ENCODE measurements around the gene OR52E6.

DNA sequence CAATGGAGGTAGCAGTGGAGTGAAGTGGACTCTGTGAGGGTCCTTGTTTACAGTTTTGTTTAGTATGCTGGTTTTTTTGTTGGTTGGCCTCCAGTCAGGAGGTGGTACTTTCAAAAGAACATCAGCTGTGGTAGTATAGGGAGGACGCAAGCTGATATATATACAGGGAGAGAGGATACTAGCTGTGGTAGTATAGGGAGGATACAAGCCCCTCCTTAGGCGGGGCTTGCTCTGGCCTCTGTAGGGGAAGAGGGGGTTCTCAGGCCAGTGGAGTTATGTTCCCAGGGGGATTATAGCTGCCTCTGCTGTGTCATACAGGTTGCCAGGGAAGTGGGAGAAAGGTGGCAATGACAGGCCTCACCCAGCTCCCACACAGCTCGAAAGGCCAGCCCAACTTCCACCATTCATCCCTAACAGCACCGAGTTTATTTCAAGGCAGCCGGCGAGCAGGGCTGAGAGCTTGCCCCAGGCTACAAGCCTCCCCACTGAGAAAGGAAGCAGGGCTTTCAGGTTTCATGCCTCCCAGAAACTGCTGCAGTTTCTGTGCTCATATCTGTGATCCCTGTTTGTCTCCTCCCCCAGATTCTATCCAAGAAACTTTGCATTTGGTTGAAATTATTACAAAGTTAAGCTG lies 10.4 kb downstream of the OR52E6 start:
- no peak for TF ChIP-seq EP300 (IDR thresholded peaks at IDR 0.05)
- TF ChIP-seq, protein P1, sequence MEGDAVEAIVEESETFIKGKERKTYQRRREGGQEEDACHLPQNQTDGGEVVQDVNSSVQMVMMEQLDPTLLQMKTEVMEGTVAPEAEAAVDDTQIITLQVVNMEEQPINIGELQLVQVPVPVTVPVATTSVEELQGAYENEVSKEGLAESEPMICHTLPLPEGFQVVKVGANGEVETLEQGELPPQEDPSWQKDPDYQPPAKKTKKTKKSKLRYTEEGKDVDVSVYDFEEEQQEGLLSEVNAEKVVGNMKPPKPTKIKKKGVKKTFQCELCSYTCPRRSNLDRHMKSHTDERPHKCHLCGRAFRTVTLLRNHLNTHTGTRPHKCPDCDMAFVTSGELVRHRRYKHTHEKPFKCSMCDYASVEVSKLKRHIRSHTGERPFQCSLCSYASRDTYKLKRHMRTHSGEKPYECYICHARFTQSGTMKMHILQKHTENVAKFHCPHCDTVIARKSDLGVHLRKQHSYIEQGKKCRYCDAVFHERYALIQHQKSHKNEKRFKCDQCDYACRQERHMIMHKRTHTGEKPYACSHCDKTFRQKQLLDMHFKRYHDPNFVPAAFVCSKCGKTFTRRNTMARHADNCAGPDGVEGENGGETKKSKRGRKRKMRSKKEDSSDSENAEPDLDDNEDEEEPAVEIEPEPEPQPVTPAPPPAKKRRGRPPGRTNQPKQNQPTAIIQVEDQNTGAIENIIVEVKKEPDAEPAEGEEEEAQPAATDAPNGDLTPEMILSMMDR (IDR thresholded peaks at IDR 0.05), result no peak
